NCI-H2196 (cell line): ENCODE data around the gene AKR1B15.
"Not testable (repeated sequence)": the region's sequence is repeated elsewhere in the genome, so short reads cannot be mapped to it uniquely, and the experiment has no call there.

Source experiments
- DNase-seq: peaks from one replicate; lab custom pipeline; 2025; ENCODE audit not compliant: unreplicated experiment; lab: John Stamatoyannopoulos, UW

AKR1B15 gene

DNA sequence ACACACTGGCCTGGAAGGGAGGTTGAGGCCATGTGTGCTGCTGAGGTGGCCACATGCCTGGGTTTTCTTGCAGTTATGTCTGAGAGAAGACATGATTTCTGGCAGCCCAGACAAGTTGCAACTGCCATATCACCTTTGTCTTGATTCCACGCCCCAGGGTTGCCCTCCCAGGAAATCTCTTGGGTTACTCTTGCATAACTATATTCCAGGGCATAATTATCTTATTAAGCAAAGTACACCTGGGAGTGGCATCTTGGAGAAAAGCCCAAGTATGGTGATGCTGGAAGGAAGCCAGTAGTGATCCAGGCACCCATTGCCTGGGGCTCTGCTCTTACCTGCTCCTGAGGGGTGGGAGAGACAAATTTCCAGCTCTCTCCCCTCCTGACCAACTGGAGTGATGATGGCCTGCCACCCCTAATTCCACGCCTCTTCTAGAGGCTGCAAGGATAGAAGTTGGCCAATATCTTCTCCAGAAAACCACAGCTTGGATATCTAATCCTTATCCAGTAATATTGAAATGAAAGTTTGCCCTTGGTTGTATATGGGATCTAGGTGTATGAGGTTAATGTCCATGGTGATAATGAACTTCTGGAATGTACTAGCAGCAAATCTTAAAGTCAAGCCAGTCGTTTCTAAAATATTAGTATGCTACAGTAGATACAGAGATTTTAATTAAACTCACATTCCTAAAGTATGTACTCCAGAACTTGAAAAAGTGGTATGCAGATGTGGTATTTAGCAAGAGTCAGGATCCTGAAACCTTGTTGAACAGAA lies 16.5 kb upstream of the AKR1B15 start:
- DNase-seq: no peak

DNA sequence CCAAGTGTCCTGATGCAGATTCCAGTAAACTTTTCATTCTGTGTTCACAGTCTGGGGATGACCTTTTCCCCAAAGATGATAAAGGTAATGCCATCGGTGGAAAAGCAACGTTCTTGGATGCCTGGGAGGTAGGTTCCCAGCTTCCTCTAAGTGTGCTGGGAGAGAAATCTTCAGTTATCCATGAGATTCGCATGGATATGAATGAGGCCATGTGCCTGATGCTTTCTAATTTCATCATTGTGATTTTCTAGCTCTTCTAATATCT lies 16.0 kb upstream of the AKR1B15 start:
- DNase-seq: no peak

DNA sequence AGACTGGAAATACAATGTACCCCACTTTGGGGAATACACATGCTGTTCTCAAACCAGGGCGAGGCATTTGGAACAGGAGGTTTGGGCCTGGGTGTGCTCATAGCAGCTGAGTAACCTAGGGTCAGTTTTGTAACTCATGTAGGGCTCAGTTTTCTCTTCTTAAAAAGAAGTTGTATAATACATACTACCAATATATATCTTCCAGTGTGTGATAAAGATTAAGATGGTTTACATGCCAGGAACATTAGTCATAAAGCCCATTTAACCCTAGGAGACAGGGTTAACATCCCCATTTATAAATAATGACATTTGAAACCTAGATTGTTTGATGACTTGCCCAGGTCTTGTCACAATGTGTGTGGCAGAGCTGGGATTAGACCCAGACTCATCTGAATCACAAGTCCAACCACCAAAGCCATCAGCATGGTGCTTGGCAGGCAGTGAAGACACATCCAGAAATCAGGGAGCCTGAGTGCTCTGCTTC lies 15.6 kb upstream of the AKR1B15 start:
- DNase-seq: no peak

DNA sequence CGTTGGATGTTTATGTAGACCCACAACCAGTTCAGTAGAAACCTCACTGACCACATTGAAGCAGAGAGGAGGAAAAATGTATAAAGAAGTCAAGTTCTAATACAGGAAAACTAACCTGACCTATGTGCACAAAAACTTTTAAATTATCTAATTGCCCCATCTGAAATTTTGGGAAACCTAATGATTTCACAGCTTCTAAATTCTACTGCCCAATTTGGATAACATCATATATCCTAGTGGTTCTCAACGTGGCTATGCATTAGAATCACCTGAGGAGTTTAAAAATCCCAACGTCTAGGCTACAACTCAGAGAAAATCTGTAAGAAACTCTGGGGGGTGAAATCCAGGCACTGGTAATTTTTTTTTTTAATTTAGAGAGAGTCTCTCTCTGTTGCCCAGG lies 14.3 kb upstream of the AKR1B15 start:
- DNase-seq: no peak

DNA sequence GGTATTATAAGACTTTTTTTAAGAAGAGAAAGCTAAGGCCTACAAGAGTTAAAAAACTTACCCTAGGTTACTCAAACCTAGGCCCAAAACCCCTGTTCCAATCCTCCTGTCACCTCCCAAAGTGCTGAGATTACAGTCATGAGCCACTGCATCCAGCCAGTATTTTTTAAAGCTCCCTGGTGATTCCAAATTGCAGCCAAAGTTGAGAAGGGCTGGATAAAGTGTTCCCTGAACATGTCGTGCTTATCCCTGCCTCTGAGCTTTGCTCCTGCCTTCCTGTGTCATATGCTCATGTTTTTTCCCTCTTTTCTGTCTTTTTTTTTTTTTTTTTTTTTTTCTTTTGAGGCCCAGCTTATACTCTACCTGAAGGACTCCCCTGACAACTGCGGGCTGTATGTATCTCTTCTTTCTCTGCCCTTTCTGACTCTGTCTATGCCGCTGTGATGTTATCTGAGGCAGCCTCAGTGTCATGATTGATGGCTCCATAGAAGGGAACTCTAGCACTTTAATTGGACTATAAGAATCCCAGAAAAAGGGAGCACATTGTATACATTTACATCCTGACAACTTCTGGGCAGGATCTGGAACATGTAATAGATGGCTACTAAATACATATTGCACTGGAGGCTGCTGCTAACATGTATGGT lies 13.5 kb upstream of the AKR1B15 start:
- DNase-seq: no peak

DNA sequence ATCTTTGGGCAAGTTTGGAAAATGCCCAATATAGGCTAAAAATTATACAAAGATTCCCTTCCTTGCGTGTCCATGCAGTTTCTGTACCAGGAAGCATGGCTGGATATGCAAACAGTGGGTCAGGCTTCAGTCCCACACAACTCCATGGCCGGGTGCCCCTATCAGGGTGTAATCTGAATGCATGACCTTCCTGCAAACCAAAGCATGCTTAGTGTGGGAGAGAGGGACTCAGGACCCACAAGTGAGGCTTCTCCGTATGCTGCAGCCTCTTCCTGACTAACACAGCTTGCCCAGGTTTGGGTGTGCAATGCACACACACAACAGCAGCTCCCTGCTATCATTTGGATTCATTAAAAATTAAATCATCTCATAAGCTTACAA lies 13.0 kb upstream of the AKR1B15 start:
- DNase-seq: no peak

DNA sequence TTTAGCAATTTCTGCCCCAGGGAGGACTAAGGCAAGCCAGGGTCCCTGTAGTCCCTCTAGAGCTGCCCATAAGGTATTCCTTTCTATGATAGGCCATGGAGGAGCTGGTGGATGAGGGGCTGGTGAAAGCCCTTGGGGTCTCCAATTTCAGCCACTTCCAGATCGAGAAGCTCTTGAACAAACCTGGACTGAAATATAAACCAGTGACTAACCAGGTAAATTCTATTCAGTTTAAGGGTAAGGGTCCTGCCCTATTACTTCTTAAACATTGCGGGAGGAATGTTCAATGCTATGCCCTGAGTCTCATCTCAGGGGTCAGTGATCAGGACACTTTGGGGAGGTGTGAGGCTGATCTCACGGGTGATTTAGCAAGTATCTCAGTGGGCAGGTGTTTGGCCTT lies 12.4 kb upstream of the AKR1B15 start:
- DNase-seq: not testable (repeated sequence)

DNA sequence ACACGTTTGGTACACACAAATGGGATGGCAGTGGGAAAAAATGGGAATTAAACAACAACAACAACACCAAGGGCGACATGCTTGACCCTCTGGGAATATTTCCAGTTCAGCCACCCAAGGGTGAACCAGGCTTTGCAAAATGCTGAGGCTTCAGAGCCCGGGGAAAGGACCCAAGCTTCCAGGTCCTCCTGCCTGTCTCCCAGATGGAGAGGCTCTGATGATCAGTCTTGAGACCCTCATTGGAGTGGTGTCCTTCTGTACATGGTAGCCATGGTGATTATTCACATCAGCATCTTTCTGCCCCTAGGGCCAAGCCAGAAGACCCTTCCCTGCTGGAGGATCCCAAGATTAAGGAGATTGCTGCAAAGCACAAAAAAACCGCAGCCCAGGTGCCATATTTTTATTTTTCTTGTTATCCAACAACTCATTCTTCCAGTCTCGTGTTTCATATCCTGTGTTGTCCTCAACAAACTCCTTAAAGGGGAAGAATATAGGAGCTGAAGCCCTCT lies 11.6 kb upstream of the AKR1B15 start:
- DNase-seq: not testable (repeated sequence)

DNA sequence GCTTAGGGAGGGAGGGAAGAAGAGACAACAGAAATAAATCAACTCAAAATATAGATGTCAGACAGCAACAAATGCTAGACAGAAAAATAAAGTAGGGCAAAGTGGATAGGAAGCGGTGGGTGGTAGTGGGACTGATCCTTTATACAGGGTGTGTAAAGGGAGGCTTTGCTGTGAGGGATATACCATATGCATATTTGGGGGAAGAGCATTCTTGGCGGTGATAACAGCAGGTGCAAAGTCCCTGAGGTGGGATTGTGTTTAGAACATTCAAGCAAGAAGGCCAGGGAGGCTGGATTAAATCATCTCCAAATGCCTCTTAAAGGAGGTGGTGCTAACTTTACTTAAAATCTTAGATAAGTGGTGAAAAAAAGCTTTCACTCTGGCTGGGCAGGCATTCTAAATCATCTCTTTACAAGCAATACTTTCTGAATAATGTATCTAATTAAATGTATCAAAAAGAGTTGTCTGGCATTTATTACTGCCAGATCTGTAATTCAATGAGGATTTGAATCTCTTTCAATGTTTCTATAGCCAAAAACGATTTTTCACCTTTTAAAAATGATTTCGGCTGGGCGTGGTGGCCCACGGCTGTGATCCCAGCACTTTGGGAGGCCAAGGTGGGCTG lies 9.4 kb upstream of the AKR1B15 start:
- no peak for DNase-seq

DNA sequence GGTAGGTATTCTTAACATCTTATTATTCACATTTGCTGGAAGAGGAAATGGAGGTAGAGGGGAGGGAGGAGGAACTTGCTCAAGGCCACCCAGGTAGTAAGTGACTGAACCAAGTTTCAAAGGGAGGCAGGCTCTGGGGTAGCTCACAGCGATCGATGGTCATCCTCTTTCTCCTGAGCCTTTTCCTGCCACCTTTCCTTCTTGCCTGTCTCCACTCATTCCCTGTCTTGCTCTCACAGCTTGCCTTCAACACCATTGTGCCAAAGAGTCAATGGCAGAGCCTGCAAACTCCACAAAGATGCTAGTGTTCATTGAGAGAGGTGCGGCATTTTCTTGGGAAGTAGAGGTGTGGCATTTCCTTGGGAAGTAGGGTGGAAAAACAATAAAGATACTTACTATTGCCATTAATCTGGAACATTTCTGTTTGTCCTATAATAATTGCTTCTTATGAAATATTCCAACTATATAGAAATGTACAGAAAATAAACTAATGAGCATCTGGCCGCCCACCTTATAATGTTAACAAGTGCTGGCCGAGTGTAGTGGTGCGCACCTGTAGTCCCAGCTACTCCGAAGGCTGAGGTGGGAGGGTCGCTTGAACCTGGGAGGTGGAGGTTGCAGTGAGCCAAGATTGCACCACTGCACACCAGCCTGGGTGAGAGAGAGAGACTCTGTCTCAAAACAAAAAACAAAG lies 7.3 kb upstream of the AKR1B15 start:
- not testable (repeated sequence) for DNase-seq

DNA sequence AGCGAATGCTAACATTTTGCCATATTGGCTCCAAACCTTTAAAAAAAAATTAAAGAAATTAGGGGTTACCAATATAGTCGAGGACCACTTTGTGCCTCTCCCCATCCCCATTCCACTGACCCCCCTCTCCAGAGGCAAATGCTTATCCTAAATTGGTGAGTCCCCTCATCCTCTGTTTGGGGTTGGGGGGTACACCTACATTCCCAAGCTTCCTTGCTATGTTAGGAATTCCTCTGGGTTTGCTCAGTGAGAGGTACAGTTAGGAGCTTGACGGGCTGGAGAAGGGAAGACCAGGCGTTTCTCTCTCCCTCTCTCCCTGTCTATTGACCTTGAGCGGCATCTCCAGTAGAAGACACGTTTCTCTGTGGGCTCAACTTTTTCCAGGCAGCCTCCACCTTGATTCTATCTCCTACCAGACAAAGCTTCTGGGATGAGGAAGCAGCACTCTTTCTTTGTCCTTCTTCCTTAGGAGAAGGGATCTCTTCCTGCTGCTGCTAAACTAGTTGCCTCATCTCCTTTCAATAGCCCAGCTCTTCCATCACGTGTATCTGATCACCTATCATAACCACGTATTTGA lies 6.6 kb upstream of the AKR1B15 start:
- no peak for DNase-seq

DNA sequence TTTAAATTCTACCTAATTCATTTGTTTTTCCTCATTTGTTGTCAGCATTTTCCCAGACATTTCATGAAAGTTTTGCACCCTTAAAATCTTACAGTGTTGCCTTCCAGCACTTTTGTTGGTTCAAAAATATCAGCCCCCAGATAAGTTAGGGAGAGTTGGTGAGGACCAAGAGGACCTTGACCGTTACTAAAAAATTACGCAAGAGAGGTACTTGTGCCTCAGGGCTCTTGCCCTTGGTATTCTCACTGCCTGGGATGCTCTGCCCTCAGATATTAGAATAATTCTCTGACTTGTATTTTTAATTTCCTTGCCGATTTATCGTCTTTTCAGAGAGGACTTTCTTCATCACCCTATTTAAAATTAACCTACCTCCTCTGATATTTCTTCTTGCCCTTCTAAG lies 3.5 kb upstream of the AKR1B15 start:
- no peak for DNase-seq

DNA sequence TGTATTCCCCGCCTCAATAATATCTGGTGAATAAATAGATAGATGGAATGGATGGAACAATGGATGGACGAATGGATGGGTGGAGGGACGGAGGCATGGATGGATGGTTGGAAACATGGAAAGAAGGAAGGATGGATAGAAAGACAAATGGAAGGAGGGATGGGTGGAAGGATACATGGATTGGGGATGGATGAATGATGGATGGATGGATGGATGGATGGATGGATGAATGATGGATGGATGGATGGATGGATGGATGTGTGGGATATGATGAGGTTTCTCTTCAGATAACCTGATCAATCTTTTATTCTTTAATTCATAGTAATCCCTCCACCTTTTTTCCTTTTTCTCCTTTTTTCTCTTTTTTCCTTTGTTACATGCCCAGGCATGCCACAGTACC lies 3.0 kb upstream of the AKR1B15 start:
- DNase-seq: no peak

DNA sequence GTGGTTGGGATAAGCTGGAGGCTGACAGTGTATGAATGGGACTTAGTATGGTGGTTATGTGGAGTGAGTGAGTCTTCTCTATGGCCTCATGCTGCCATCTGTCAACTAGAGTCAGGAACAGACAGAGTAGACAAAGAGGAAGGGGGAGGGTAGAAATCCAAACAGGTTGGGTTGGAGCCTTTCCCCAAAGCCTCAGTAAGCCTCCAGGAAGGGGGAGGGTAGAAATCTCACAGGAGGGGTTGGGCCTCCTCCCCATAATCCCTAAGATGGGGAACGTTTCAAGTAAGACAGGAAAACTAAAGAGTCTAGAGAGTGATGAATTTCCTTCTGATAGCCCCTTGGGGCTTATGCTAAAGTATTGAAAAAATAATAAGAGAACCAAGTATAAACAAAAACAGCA lies 2.0 kb upstream of the AKR1B15 start:
- no peak for DNase-seq

DNA sequence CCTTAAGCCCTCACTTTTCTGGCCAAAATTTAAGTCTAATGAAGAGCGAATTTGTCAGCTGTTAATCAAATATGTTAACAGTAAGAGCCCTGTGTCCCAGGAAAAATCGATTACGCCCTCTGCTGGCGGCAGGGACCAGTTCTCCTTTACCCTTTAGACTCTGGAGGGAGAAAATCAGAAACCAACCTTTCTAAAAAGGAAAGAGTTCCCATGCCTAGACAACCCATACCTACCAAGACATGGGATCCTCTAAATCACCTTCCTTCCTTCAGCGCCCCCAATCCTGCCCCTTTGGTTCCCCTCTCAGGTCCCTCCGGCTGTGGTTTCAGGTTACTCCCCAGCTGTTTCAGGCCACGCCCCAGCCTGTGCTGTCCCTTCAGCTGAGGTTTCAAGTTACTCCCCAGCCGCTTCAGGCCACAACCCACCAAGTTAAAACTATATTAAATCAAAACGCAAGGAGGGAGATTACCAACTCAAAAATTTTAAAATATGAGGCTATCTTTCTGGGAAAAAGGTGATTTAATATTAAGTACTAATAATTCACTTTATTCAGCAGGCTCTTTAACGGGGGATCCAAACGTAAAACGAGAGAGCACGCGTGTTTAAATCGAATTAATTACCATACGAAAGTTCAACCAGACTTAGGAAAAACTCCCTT lies 1.4 kb upstream of the AKR1B15 start:
- peak; percentile 41 for DNase-seq

DNA sequence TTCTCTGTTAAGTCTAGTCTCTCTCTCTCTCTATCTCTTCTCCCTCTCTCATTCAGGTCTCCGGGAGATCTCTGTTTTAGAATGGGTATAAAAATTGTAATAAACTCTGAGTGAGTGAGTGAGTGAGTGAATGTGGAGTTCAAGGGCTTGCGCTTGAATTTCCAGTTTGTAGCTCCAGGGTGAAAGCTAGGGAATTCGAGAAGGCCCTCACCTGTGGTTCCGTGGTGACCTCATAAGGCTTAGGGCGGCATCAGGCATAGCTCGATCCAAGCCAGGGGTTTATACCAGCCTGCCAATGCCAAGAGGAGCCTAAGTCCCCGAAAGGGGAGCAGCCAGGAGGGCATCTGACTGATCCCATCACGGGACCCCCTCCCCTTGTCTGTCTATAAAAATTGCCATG lies 456 bp downstream of the AKR1B15 start:
- no peak for DNase-seq

DNA sequence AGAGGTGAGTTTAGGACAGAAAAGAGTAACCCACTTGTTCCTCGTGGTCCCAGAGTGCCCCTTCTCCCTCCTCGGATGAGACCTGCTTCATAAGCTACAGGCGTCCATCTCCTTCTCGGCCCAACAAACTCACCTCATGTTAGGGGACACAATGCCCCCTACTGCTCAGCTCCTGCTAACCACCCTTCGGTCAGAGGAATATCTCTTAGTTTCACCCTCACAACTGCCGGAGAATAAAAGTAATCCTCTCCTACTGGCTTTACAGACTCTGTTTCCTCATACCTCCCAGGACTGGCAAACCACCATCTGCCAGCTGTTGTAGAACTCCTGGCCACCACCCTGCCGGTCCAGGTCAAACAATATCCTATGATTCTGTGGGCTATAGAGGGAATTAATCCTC lies 3.2 kb downstream of the AKR1B15 start:
- no peak for DNase-seq

DNA sequence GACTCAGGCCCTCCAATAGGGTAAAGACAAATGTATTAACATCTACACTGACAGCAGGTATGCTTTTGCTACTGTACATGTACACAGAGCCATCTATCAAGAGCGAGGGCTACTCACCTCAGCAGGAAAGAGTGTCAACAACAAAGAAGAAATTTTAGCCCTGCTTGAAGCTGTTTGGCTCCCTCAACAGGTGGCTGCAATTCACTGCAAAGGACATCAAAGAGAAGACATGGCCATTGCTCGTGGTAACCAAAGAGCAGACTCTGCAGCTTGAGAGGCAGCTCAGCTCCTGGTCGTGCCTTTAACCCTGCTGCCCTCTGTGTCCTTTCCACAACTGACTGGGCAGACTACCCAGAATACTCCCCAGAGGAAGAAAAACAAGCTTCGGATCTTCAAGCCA lies 5.1 kb downstream of the AKR1B15 start:
- no peak for DNase-seq

DNA sequence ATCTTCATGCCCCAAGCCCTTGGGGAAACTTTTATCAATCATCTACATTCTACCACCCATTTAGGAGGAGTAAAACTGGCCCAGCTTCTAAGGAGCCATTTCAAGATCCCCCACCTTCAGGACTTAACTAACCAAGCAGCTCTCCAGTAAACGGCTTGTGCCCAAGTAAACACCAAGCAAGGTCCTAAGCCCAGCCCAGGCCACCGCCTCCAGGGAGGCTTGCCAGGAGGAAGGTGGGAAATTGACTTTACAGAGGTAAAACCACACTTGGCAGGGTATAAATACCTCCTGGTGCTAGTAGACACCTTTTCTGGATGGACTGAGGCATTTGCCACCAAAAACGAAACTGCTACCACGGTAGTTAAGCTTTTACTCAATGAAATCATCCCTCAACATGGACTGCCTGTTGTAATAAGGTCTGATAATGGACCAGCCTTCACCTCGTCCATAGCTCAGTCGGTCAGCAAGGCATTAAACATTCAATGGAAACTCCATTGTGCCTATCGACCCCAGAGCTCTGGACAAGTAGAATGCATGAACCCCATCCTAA lies 5.6 kb downstream of the AKR1B15 start:
- no peak for DNase-seq

DNA sequence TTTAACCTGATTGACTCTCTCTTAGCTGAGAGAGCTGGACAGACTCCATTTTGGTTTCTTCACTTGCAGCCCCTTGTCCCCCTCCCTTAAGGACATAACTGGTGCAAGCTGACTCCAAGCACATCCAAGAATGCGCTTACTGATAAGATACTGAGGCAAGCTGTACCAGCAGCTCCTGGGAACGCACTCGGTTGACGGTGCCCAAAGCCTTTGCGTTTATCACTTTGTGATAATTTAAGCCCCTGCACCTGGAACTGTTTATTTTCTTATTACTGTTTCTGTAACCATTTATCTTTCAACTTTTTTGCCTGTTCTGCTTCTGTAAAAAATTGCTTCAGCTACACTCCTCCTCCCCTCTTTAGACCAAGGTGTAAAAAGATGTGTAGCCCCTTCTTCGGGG lies 8.5 kb downstream of the AKR1B15 start:
- DNase-seq: no peak

DNA sequence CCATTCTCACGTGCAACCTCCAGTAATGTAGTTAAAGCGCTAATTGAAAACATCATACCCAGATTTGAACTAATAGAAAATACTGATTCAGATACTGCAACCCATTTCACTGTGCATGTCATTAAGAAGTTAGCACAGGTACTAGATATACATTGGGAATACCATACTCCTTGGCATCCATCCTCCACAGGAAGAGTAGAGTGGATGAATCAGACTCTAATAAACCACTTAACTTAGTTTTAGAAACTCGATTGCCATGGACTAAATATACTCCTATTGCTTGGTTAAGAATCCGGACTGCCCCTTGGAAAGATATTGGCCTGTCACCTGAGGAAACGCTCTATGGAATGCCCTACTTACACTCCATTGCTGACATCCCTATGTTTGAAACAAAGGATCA lies 9.5 kb downstream of the AKR1B15 start:
- DNase-seq: no peak
